ENCODE results near the gene TMEM273. TPM values are rescaled to one million over a fixed set of nuclear protein-coding genes. Genes with fewer than 3 reads are reported as not detected.

TMEM273 gene
- total and polyA plus RNA-seq, 4 donors: 3.5 to 10.9 (median 6.6) TPM

DNA sequence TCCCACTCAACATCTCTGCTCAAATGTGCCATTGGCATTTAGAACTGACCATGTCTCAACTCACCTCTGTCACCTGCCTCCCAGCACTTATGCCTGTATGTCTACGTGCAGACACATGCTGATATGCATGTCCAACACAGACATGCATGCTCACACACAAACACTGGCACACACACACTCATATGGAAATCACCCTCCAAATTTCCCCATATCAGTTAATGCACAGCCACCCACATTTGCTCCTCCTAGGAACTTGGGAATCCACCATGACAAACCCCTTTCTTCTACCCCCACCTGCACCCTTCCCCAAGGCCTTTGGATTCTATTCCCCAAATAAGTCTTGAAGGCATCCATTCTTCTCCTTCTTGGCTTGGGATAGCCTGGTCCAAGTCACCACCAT lies 58.8 kb downstream of the TMEM273 start:
- no peak for DNase-seq (ENCODE audit: low read depth in 4 of 6, low spot score in 6 of 6)
- Histone ChIP-seq H3K27me3 (ENCODE audit: control insufficient read depth, insufficient read depth, low read length) (no peaks in the 10 kb centered on the region), H3K4me3 (ENCODE audit: low read depth, low read length) (no peak overlapping the region), H3K4me1 (ENCODE audit: control insufficient read depth, insufficient read depth, low read length) (no peaks in the 10 kb centered on the region), H3K27ac (ENCODE audit: low read depth, low read length) (no peak overlapping the region), H3K9me3 (ENCODE audit: control insufficient read depth, insufficient read depth, low read length) (no peaks in the 10 kb centered on the region), H3K36me3 (ENCODE audit: control insufficient read depth, insufficient read depth, low read length) (no peaks in the 10 kb centered on the region)
- 96% methylated on average over 1 of the region's 1 CpG for WGBS (ENCODE audit: insufficient coverage)

- no peaks in the 10 kb centered on the region for H3K36me3 ChIP-seq (ENCODE audit: control insufficient read depth, insufficient read depth, low read length)
- H3K4me3 ChIP-seq (ENCODE audit: low read depth, low read length): no peak overlapping the region
- no peak overlapping the region for H3K27ac ChIP-seq (ENCODE audit: low read depth, low read length)
- no peaks in the 10 kb centered on the region for H3K4me1 ChIP-seq (ENCODE audit: control insufficient read depth, insufficient read depth, low read length)
- WGBS (ENCODE audit: insufficient coverage): 73% methylated on average over 4 of the region's 4 CpGs
- no peaks in the 10 kb centered on the region for H3K27me3 ChIP-seq (ENCODE audit: control insufficient read depth, insufficient read depth, low read length)
- no peak for DNase-seq (ENCODE audit: low read depth in 4 of 6, low spot score in 6 of 6)
- H3K9me3 ChIP-seq (ENCODE audit: control insufficient read depth, insufficient read depth, low read length): no peaks in the 10 kb centered on the region
Observed at GRCh38 chr10:49128854-49129253, 59.3 kb downstream of the TMEM273 start.

- WGBS (ENCODE audit: insufficient coverage): 96% methylated on average over 4 of the region's 7 CpGs
- Histone ChIP-seq H3K27ac (ENCODE audit: low read depth, low read length) (no peak overlapping the region), H3K27me3 (ENCODE audit: control insufficient read depth, insufficient read depth, low read length) (no peaks in the 10 kb centered on the region), H3K9me3 (ENCODE audit: control insufficient read depth, insufficient read depth, low read length) (no peaks in the 10 kb centered on the region), H3K4me1 (ENCODE audit: control insufficient read depth, insufficient read depth, low read length) (no peaks in the 10 kb centered on the region), H3K36me3 (ENCODE audit: control insufficient read depth, insufficient read depth, low read length) (no peaks in the 10 kb centered on the region), H3K4me3 (ENCODE audit: low read depth, low read length) (no peak overlapping the region)
- DNase-seq (ENCODE audit: low read depth in 4 of 6, low spot score in 6 of 6): no peak
Observed at GRCh38 chr10:49123981-49124950, 63.9 kb downstream of the TMEM273 start.

GRCh38 chr10:49120911-49121310 lies 67.3 kb downstream of the TMEM273 start:
- Histone ChIP-seq H3K36me3 (ENCODE audit: control insufficient read depth, insufficient read depth, low read length) (no peaks in the 10 kb centered on the region), H3K4me1 (ENCODE audit: control insufficient read depth, insufficient read depth, low read length) (peaks cover 5% of the 10 kb centered on the region), H3K4me3 (ENCODE audit: low read depth, low read length) (no peak overlapping the region), H3K27me3 (ENCODE audit: control insufficient read depth, insufficient read depth, low read length) (no peaks in the 10 kb centered on the region), H3K9me3 (ENCODE audit: control insufficient read depth, insufficient read depth, low read length) (no peaks in the 10 kb centered on the region), H3K27ac (ENCODE audit: low read depth, low read length) (no peak overlapping the region)
- WGBS (ENCODE audit: insufficient coverage): 69% methylated on average over 1 of the region's 3 CpGs
- no peak for DNase-seq (ENCODE audit: low read depth in 4 of 6, low spot score in 6 of 6)

DNA sequence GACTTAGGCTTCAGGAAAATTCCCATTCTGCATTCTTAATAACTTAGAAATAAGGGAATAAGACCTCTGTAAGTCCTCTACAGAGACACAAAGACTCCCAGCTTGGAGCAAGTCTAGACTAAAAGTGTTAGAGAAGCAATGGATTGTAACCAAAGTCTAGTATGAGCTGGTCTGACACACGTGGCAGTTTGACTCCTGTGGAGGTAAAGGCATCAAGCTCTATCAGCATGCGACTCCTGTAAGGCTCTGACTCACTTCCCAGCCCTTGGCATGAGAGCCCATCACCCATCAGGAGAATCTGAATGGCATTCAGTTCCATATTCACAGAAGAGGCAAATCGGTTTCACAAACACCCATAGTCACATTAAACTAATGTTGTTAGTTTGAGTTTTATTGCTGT lies 68.4 kb downstream of the TMEM273 start:
- Histone ChIP-seq H3K36me3 (ENCODE audit: control insufficient read depth, insufficient read depth, low read length) (no peaks in the 10 kb centered on the region), H3K4me1 (ENCODE audit: control insufficient read depth, insufficient read depth, low read length) (peaks cover 12% of the 10 kb centered on the region), H3K9me3 (ENCODE audit: control insufficient read depth, insufficient read depth, low read length) (no peaks in the 10 kb centered on the region), H3K27ac (ENCODE audit: low read depth, low read length) (no peak overlapping the region), H3K27me3 (ENCODE audit: control insufficient read depth, insufficient read depth, low read length) (no peaks in the 10 kb centered on the region), H3K4me3 (ENCODE audit: low read depth, low read length) (no peak overlapping the region)
- WGBS (ENCODE audit: insufficient coverage): 47% methylated on average over 2 of the region's 3 CpGs
- DNase-seq (ENCODE audit: low read depth in 4 of 6, low spot score in 6 of 6): no peak

GRCh38 chr10:49118430-49119074 lies 69.6 kb downstream of the TMEM273 start:
- H3K27ac ChIP-seq (ENCODE audit: low read depth, low read length): peak overlapping the region; percentile 25
- peak in 1 of 6 donors; percentile 80 for DNase-seq (ENCODE audit: low read depth in 4 of 6, low spot score in 6 of 6)
- peaks cover 21% of the 10 kb centered on the region for H3K4me1 ChIP-seq (ENCODE audit: control insufficient read depth, insufficient read depth, low read length)
- no peak overlapping the region for H3K4me3 ChIP-seq (ENCODE audit: low read depth, low read length)
- H3K9me3 ChIP-seq (ENCODE audit: control insufficient read depth, insufficient read depth, low read length): no peaks in the 10 kb centered on the region
- H3K36me3 ChIP-seq (ENCODE audit: control insufficient read depth, insufficient read depth, low read length): no peaks in the 10 kb centered on the region
- H3K27me3 ChIP-seq (ENCODE audit: control insufficient read depth, insufficient read depth, low read length): no peaks in the 10 kb centered on the region
- WGBS (ENCODE audit: insufficient coverage): 67% methylated on average over 1 of the region's 6 CpGs

GRCh38 chr10:49117376-49118070 lies 70.7 kb downstream of the TMEM273 start:
- no peak for DNase-seq (ENCODE audit: low read depth in 4 of 6, low spot score in 6 of 6)
- WGBS (ENCODE audit: insufficient coverage): 79% methylated on average over 4 of the region's 4 CpGs
- Histone ChIP-seq H3K27me3 (ENCODE audit: control insufficient read depth, insufficient read depth, low read length) (no peaks in the 10 kb centered on the region), H3K36me3 (ENCODE audit: control insufficient read depth, insufficient read depth, low read length) (peaks cover under 1% of the 10 kb centered on the region), H3K27ac (ENCODE audit: low read depth, low read length) (no peak overlapping the region), H3K9me3 (ENCODE audit: control insufficient read depth, insufficient read depth, low read length) (no peaks in the 10 kb centered on the region), H3K4me1 (ENCODE audit: control insufficient read depth, insufficient read depth, low read length) (peaks cover 25% of the 10 kb centered on the region), H3K4me3 (ENCODE audit: low read depth, low read length) (no peak overlapping the region)

GRCh38 chr10:49116509-49117375 lies 71.4 kb downstream of the TMEM273 start:
- Histone ChIP-seq H3K36me3 (ENCODE audit: control insufficient read depth, insufficient read depth, low read length) (peaks cover 2% of the 10 kb centered on the region), H3K27ac (ENCODE audit: low read depth, low read length) (no peak overlapping the region), H3K4me3 (ENCODE audit: low read depth, low read length) (no peak overlapping the region), H3K27me3 (ENCODE audit: control insufficient read depth, insufficient read depth, low read length) (no peaks in the 10 kb centered on the region), H3K4me1 (ENCODE audit: control insufficient read depth, insufficient read depth, low read length) (peaks cover 32% of the 10 kb centered on the region), H3K9me3 (ENCODE audit: control insufficient read depth, insufficient read depth, low read length) (no peaks in the 10 kb centered on the region)
- no peak for DNase-seq (ENCODE audit: low read depth in 4 of 6, low spot score in 6 of 6)
- 96% methylated on average over 4 of the region's 5 CpGs for WGBS (ENCODE audit: insufficient coverage)

Data from spinal cord (tissue), 10 donors.